Measurements from ENCODE around the gene POU3F2.

DNA sequence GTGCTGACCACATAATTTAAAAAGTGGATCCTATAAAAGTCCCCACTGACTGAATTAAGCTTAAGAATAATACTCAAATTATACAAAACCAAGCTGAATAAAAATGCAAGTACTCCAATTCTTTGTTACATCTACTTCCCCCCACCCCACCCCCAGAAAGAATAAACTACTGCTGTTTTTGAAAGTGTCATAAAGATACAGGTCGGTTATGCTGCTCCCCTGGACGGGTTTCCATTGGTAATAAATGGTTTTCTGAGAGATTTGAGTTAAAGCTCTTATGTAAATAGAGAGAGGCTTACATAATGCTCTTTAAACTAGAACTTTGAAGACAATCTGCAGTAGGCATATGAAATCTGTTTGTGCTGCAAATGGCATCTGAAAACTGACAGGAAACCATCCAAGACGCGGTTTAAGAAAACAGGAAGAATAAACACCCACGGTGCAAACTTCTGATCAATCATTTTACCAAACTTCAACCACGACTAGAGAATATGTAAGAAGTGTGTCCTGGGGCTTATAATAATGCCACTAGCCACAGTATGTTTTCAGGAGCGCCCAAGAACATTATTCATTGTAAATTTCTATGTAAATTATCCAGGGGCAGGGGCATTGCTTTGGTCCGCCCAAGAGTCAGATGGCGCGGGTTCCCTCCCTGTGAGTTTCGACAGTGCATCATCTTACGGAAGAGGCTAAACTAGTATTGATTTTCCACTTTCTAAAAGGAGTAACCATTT lies 10.8 kb upstream of the POU3F2 start:
- TF ChIP-seq, protein P1, sequence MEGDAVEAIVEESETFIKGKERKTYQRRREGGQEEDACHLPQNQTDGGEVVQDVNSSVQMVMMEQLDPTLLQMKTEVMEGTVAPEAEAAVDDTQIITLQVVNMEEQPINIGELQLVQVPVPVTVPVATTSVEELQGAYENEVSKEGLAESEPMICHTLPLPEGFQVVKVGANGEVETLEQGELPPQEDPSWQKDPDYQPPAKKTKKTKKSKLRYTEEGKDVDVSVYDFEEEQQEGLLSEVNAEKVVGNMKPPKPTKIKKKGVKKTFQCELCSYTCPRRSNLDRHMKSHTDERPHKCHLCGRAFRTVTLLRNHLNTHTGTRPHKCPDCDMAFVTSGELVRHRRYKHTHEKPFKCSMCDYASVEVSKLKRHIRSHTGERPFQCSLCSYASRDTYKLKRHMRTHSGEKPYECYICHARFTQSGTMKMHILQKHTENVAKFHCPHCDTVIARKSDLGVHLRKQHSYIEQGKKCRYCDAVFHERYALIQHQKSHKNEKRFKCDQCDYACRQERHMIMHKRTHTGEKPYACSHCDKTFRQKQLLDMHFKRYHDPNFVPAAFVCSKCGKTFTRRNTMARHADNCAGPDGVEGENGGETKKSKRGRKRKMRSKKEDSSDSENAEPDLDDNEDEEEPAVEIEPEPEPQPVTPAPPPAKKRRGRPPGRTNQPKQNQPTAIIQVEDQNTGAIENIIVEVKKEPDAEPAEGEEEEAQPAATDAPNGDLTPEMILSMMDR (IDR thresholded peaks at IDR 0.05; ENCODE audit: low read length) = no peak
- TF ChIP-seq EZH2phosphoT487 (IDR thresholded peaks at IDR 0.05; ENCODE audit: low read length) = no peak

Data from MM.1S (cell line).